NT2/D1 (cell line): ENCODE results near the gene TMEM215.
A peak's percentile ranks its signal among the peaks of the same experiment; 100 is the strongest.

Source experiments
- DNase-seq: peaks from one replicate; pipeline ENCODE4 v3.0.0-alpha.2; 2011; ENCODE audit warnings: low read depth, low spot score
- H3K27me3 ChIP-seq: 2 replicates; pipeline ENCODE4 v1.6.0; 2011; ENCODE audit warnings: mild to moderate bottlenecking; ENCODE audit not compliant: insufficient read length, insufficient read depth
- H3K36me3 ChIP-seq: 2 replicates; pipeline ENCODE4 v1.6.1; 2011; ENCODE audit warnings: mild to moderate bottlenecking, low read length, mixed read lengths; ENCODE audit not compliant: insufficient read depth, insufficient read length
- H3K4me1 ChIP-seq: 2 replicates; pipeline ENCODE4 v1.5.1; 2011; ENCODE audit not compliant: insufficient read depth, insufficient read length
- H3K4me3 ChIP-seq: 2 replicates; pipeline ENCODE4 v1.5.1; 2011; ENCODE audit warnings: low read depth; ENCODE audit not compliant: insufficient read length
- H3K9ac ChIP-seq: 2 replicates; pipeline ENCODE4 v1.6.0; 2011; ENCODE audit warnings: low read depth; ENCODE audit not compliant: insufficient read length
- H3K9me3 ChIP-seq: 2 replicates; pipeline ENCODE4 v1.5.1; 2011; ENCODE audit warnings: mild to moderate bottlenecking, low read length; ENCODE audit not compliant: insufficient read depth
- SUZ12 ChIP-seq: IDR thresholded peaks from 2 replicates; pipeline ENCODE4 v1.6.1; 2011; ENCODE audit not compliant: insufficient read length, insufficient read depth; ENCODE audit errors: extremely low read depth
- YY1 ChIP-seq: IDR thresholded peaks from 2 replicates; pipeline ENCODE4 v1.6.1; 2011; ENCODE audit not compliant: insufficient read length, insufficient read depth
- ZNF274 ChIP-seq: IDR thresholded peaks from 2 replicates; pipeline ENCODE4 v1.6.1; 2011; ENCODE audit warnings: mild to moderate bottlenecking, low read depth, low read length

TMEM215 gene

GRCh38 chr9:32783168-32783891 lies at the start of gene TMEM215:
TMEM215 (plus strand) TSS chr9:32783540; CDS start chr9:32784184, 644 bp downstream.
- DNase-seq, result peak; percentile 73
- Histone ChIP-seq H3K36me3 (no peaks in the 10 kb centered on the region), H3K27me3 (peaks cover 55% of the 10 kb centered on the region), H3K4me1 (peaks cover 9% of the 10 kb centered on the region), H3K9ac (peak within 1 kb of the TSS; percentile 77), H3K4me3 (peak within 1 kb of the TSS; percentile 69), H3K9me3 (no peaks in the 10 kb centered on the region)
- no peak for TF ChIP-seq ZNF274
- TF ChIP-seq SUZ12, result no peak
- no peak for TF ChIP-seq YY1

- Histone ChIP-seq H3K9ac (no peak overlapping the region), H3K4me1 (no peaks in the 10 kb centered on the region), H3K4me3 (no peak overlapping the region), H3K27me3 (no peaks in the 10 kb centered on the region), H3K36me3 (no peaks in the 10 kb centered on the region), H3K9me3 (no peaks in the 10 kb centered on the region)
- no peak for TF ChIP-seq YY1
- TF ChIP-seq SUZ12, result no peak
- TF ChIP-seq ZNF274, result no peak
- no peak for DNase-seq
Measured at GRCh38 chr9:32735476-32735875, 47.9 kb upstream of the TMEM215 start.

GRCh38 chr9:32737378-32737777 lies 46.0 kb upstream of the TMEM215 start:
- H3K4me3 ChIP-seq, result no peak overlapping the region
- no peak overlapping the region for H3K9ac ChIP-seq
- no peak for DNase-seq
- H3K36me3 ChIP-seq, result no peaks in the 10 kb centered on the region
- no peak for TF ChIP-seq SUZ12
- peaks cover 3% of the 10 kb centered on the region for H3K4me1 ChIP-seq
- H3K9me3 ChIP-seq, result no peaks in the 10 kb centered on the region
- no peaks in the 10 kb centered on the region for H3K27me3 ChIP-seq

- no peak overlapping the region for H3K4me3 ChIP-seq
- no peaks in the 10 kb centered on the region for H3K36me3 ChIP-seq
- H3K27me3 ChIP-seq, result no peaks in the 10 kb centered on the region
- DNase-seq, result no peak
- peaks cover 3% of the 10 kb centered on the region for H3K4me1 ChIP-seq
- H3K9ac ChIP-seq, result no peak overlapping the region
- TF ChIP-seq ZNF274 (no peak), YY1 (no peak), SUZ12 (no peak)
- H3K9me3 ChIP-seq, result no peaks in the 10 kb centered on the region
Measured at GRCh38 chr9:32738501-32739172, 44.7 kb upstream of the TMEM215 start.

- Histone ChIP-seq H3K4me1 (peaks cover 3% of the 10 kb centered on the region), H3K27me3 (no peaks in the 10 kb centered on the region), H3K9ac (no peak overlapping the region), H3K9me3 (no peaks in the 10 kb centered on the region), H3K4me3 (no peak overlapping the region), H3K36me3 (no peaks in the 10 kb centered on the region)
- no peak for DNase-seq
- no peak for TF ChIP-seq YY1
- no peak for TF ChIP-seq SUZ12
- no peak for TF ChIP-seq ZNF274
Measured at GRCh38 chr9:32741706-32742105, 41.6 kb upstream of the TMEM215 start.

- DNase-seq, result no peak
- peaks cover 3% of the 10 kb centered on the region for H3K4me1 ChIP-seq
- no peak overlapping the region for H3K4me3 ChIP-seq
- TF ChIP-seq SUZ12 (no peak), ZNF274 (no peak), YY1 (no peak)
- no peak overlapping the region for H3K9ac ChIP-seq
- H3K9me3 ChIP-seq, result no peaks in the 10 kb centered on the region
- H3K36me3 ChIP-seq, result no peaks in the 10 kb centered on the region
- H3K27me3 ChIP-seq, result no peaks in the 10 kb centered on the region
Measured at GRCh38 chr9:32742296-32742695, 41.0 kb upstream of the TMEM215 start.

GRCh38 chr9:32748013-32748412 lies 35.3 kb upstream of the TMEM215 start:
- TF ChIP-seq YY1 (no peak), SUZ12 (no peak), ZNF274 (no peak)
- Histone ChIP-seq H3K9me3 (no peaks in the 10 kb centered on the region), H3K4me3 (no peak overlapping the region), H3K27me3 (no peaks in the 10 kb centered on the region), H3K36me3 (no peaks in the 10 kb centered on the region), H3K4me1 (no peaks in the 10 kb centered on the region), H3K9ac (no peak overlapping the region)
- DNase-seq, result no peak
